GM21360 (cell line): ENCODE results near the gene SND1.

Experiments used
- ATAC-seq: cut with Tn5 transposase; IDR thresholded peaks from one replicate; pipeline ENCODE4 v1.9.1; 2021; ENCODE audit warnings: mild to moderate bottlenecking, moderate library complexity; ENCODE audit not compliant: unreplicated experiment

The SND1 gene

GRCh38 chr7:128057909-128058308 lies 405.9 kb downstream of the SND1 start:
- ATAC-seq, result no peak

GRCh38 chr7:128059143-128059988 lies 407.4 kb downstream of the SND1 start:
- no peak for ATAC-seq

- no peak for ATAC-seq
These were observed 408.0 kb downstream of the SND1 start for GRCh38 chr7:128060018-128060417.

GRCh38 chr7:128063088-128063487 lies 411.1 kb downstream of the SND1 start:
- ATAC-seq, result no peak

- ATAC-seq, result no peak
These were observed 413.9 kb downstream of the SND1 start for GRCh38 chr7:128065872-128066271.

GRCh38 chr7:128066395-128066794 lies 414.4 kb downstream of the SND1 start:
- ATAC-seq, result no peak

GRCh38 chr7:128066858-128067257 lies 414.9 kb downstream of the SND1 start:
- no peak for ATAC-seq

- no peak for ATAC-seq
These were observed 416.0 kb downstream of the SND1 start for GRCh38 chr7:128067983-128068382.

GRCh38 chr7:128068785-128069184 lies 416.8 kb downstream of the SND1 start:
- no peak for ATAC-seq

- ATAC-seq, result no peak
These were observed 417.7 kb downstream of the SND1 start for GRCh38 chr7:128069373-128070364.

GRCh38 chr7:128071376-128071775 lies 419.4 kb downstream of the SND1 start:
- ATAC-seq, result no peak

GRCh38 chr7:128071801-128072200 lies 419.8 kb downstream of the SND1 start:
- ATAC-seq, result no peak

- ATAC-seq, result no peak
These were observed 421.8 kb downstream of the SND1 start for GRCh38 chr7:128073671-128074310.

GRCh38 chr7:128074336-128074735 lies 422.3 kb downstream of the SND1 start:
- no peak for ATAC-seq

- ATAC-seq, result no peak
These were observed 422.7 kb downstream of the SND1 start for GRCh38 chr7:128074736-128075135.

- ATAC-seq, result no peak
These were observed 423.5 kb downstream of the SND1 start for GRCh38 chr7:128075242-128076095.

GRCh38 chr7:128076196-128076795 lies 424.3 kb downstream of the SND1 start:
- ATAC-seq, result no peak

GRCh38 chr7:128076796-128077271 lies 424.8 kb downstream of the SND1 start:
- no peak for ATAC-seq

GRCh38 chr7:128078309-128078708 lies 426.3 kb downstream of the SND1 start:
- no peak for ATAC-seq

- no peak for ATAC-seq
These were observed 428.2 kb downstream of the SND1 start for GRCh38 chr7:128080169-128080568.
